BE2C (cell line): ENCODE results near the gene GET3.

Source experiments
- DNase-seq: peaks from one replicate; pipeline ENCODE4 v3.0.0-alpha.2; 2020
- H3K27me3 ChIP-seq: fragments of 250-450 bp; sonication (Bioruptor Pico); 2 replicates; pipeline ENCODE4 v1.5.1; 2020; ENCODE audit warnings: mild to moderate bottlenecking
- H3K36me3 ChIP-seq: fragments of 250-450 bp; sonication (Bioruptor Pico); 2 replicates; pipeline ENCODE4 v1.5.1; 2020; ENCODE audit warnings: mild to moderate bottlenecking
- H3K4me1 ChIP-seq: fragments of 250-450 bp; sonication (Bioruptor Pico); 2 replicates; pipeline ENCODE4 v1.5.1; 2020
- H3K4me3 ChIP-seq: 2 replicates; pipeline ENCODE4 v1.5.1; 2011; ENCODE audit warnings: low read depth, low read length
- H3K9me3 ChIP-seq: fragments of 250-450 bp; sonication (Bioruptor Pico); 2 replicates; pipeline ENCODE4 v1.5.1; 2020
- TF ChIP-seq, protein P1 (sequence below): IDR thresholded peaks from 2 replicates; pipeline ENCODE4 v1.5.1; 2012; ENCODE audit warnings: mild to moderate bottlenecking, low read depth, low read length

Gene GET3

DNA sequence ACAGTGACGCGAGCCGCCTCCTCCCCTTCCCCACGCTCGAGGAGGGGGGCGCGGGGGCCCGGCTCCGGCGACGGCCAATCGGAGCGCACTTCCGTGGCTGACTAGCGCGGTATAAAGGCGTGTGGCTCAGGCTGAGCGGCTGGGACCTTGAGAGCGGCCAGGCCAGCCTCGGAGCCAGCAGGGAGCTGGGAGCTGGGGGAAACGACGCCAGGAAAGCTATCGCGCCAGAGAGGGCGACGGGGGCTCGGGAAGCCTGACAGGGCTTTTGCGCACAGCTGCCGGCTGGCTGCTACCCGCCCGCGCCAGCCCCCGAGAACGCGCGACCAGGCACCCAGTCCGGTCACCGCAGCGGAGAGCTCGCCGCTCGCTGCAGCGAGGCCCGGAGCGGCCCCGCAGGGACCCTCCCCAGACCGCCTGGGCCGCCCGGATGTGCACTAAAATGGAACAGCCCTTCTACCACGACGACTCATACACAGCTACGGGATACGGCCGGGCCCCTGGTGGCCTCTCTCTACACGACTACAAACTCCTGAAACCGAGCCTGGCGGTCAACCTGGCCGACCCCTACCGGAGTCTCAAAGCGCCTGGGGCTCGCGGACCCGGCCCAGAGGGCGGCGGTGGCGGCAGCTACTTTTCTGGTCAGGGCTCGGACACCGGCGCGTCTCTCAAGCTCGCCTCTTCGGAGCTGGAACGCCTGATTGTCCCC is 54.2 kb downstream of the GET3 start, which contains the start of gene JUNB:
JUNB (plus strand) TSS at position 142 of the 706 bp plus-strand sequence; CDS start at position 428, 286 bp downstream.
- no peaks in the 10 kb centered on the region; the same call in 1 of the 2 replicates for H3K36me3 ChIP-seq
- peaks cover 27% of the 10 kb centered on the region for H3K4me1 ChIP-seq
- no peaks in the 10 kb centered on the region for H3K9me3 ChIP-seq
- DNase-seq = peak; percentile 98
- peak within 1 kb of the TSS; percentile 89 for H3K4me3 ChIP-seq
- TF ChIP-seq, protein P1, sequence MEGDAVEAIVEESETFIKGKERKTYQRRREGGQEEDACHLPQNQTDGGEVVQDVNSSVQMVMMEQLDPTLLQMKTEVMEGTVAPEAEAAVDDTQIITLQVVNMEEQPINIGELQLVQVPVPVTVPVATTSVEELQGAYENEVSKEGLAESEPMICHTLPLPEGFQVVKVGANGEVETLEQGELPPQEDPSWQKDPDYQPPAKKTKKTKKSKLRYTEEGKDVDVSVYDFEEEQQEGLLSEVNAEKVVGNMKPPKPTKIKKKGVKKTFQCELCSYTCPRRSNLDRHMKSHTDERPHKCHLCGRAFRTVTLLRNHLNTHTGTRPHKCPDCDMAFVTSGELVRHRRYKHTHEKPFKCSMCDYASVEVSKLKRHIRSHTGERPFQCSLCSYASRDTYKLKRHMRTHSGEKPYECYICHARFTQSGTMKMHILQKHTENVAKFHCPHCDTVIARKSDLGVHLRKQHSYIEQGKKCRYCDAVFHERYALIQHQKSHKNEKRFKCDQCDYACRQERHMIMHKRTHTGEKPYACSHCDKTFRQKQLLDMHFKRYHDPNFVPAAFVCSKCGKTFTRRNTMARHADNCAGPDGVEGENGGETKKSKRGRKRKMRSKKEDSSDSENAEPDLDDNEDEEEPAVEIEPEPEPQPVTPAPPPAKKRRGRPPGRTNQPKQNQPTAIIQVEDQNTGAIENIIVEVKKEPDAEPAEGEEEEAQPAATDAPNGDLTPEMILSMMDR = no peak
- no peaks in the 10 kb centered on the region for H3K27me3 ChIP-seq

GRCh38 chr19:12792051-12792852 is 55.0 kb downstream of the GET3 start:
- Histone ChIP-seq H3K27me3 (no peaks in the 10 kb centered on the region), H3K36me3 (no peaks in the 10 kb centered on the region; the same call in 1 of the 2 replicates), H3K9me3 (no peaks in the 10 kb centered on the region), H3K4me1 (peaks cover 27% of the 10 kb centered on the region), H3K4me3 (peak overlapping the region; percentile 89)
- peak; percentile 83 for DNase-seq
- TF ChIP-seq, protein P1 = no peak

GRCh38 chr19:12792853-12793289 is 55.6 kb downstream of the GET3 start:
- no peak for DNase-seq
- peak overlapping the region; percentile 89 for H3K4me3 ChIP-seq
- no peaks in the 10 kb centered on the region for H3K9me3 ChIP-seq
- H3K27me3 ChIP-seq = no peaks in the 10 kb centered on the region
- TF ChIP-seq, protein P1 = no peak
- H3K4me1 ChIP-seq = peaks cover 25% of the 10 kb centered on the region
- H3K36me3 ChIP-seq = no peaks in the 10 kb centered on the region; the same call in 1 of the 2 replicates

DNA sequence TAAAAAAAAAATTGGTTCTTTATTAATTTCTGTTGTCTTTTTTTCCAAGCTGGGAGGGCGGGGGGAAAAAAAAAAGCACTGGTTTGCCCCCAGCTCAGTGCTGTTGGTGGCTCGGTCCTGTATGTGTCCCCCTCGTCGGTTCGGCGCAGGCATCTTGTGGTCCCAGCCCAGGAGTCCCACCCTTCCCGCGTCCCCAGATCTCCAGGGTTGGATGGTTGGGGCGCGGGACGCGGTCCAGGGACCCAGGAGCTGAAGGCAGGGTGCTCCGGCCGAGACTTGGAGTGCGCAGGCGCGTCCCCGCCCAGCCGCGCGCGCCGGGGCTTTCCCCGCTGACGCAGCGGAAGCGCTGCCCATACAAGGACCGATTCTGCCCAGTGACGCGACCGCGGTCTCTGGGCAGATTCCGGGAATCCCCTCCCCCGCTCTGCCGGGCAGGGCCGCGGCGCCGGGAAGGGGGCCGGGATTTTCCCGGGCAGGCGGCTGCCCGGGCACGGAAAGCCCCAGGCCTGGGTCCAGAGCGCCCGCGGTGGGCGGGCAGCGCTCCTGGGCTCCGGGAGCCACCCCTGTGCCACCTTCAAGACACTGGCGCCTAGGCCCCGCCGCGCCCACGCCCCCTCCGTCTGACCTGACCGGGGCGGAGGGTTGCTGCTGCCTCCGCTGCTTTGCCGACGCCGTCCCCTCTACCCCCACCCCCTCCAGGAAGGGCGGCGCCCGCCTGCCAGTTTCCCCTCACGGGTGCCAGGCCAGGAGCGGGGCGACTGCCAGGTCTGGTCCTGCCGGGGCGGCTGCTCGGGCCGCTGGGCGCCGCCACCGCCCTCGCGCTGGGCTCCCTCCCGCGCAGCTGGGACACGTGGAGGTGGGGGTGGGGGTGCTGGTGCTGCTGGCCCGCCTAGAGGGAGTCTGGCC is 56.2 kb downstream of the GET3 start:
- Histone ChIP-seq H3K27me3 (no peaks in the 10 kb centered on the region), H3K36me3 (no peaks in the 10 kb centered on the region; the same call in 1 of the 2 replicates), H3K4me3 (peak overlapping the region; percentile 89), H3K9me3 (no peaks in the 10 kb centered on the region), H3K4me1 (peaks cover 18% of the 10 kb centered on the region)
- peak; percentile 95 for DNase-seq
- TF ChIP-seq, protein P1 = no peak

- H3K9me3 ChIP-seq = no peaks in the 10 kb centered on the region
- H3K4me3 ChIP-seq = peak overlapping the region; percentile 89
- peaks cover 13% of the 10 kb centered on the region for H3K4me1 ChIP-seq
- no peak for DNase-seq
- TF ChIP-seq, protein P1 = no peak
- H3K27me3 ChIP-seq = no peaks in the 10 kb centered on the region
- H3K36me3 ChIP-seq = peaks cover 7% of the 10 kb centered on the region
Measured at GRCh38 chr19:12794196-12794941, 57.1 kb downstream of the GET3 start.
